NCI-H2107 treated with DMSO at 0.1 percent for 48 hours (cell line): ENCODE results near the gene LYPLAL1.
"Not testable (repeated sequence)": the region's sequence is repeated elsewhere in the genome, so short reads cannot be mapped to it uniquely, and the experiment has no call there.

ENCODE experiments used
- DNase-seq: peaks from one replicate; lab custom pipeline; 2025; ENCODE audit not compliant: unreplicated experiment; lab: John Stamatoyannopoulos, UW

LYPLAL1 gene

DNA sequence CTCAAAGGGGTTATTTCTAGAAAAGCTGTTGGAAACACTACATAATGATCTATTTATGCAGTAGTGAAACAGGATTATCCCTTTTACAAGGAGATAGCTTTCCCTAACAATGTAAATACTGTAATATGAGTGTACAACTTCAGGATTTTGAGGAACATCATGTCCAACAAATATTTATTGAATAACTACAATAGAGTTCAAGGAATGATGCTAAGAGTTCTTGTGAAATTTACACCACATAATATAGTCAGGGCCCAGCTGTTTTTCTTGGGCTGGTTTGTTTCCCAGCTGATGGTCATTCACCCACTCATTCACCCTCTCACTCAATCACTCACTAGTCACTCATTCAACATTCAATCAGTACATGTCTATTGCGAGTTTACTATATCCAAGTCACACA, 12.3 kb upstream of the LYPLAL1 start:
- DNase-seq: no peak

DNA sequence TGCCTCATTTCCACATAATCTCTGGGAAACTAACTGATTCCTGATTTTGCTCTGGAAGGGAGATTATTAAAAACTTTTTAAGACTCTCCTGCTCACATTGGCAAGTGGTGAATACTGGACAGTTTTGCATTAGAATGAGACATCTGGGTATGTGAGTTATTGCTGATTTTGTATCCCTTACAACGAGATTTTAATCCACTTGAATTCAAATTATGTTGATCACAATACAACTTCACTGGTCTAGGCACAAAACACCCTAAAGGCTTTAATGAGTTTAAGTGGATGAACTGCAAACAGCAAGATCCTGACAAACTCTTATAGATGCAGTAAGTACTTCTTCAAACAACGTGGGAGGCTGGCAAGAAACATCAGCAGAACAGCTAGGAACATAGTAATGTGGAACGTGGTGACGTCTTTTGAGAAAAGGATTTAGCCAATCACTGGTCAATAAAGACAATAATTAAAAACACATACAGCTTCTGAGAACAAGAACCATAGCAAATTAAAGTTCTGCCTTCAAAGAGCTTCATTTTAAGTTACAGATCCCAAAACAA, 10.2 kb upstream of the LYPLAL1 start:
- DNase-seq: no peak

DNA sequence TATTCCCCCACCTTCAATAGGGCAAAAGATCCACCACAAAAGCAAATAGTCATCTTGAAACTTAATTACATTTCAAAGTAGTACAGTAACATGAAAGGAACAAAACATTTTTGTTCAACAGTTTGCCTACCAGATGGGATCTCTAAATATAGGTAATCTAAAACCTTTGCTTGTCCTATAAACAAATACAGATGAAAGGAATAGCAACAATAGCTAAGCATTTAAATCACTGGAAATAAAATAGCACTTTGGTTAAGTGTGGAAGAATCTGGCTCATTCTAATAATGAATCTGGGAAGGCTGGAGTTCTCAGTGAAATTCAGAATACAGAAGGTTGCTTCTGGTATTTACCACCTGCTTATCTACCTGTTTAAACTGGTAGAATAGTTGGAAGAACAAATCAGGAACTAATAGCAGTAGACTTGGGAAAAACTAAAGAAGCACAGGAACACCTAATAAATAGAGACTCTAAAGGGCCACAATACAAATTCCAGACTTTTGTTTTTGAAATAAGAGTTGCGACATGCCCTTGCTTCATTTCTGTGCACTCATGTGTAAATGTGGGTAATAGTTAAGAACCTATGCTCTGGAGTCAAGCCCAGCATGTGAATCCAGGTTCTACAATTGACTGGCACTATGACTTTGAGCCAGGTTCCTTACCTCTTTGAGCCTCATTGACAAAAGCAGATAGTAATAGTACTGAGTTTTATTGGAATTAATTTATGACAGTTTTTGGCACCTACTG, 2.3 kb upstream of the LYPLAL1 start:
- peak; percentile 26 for DNase-seq

DNA sequence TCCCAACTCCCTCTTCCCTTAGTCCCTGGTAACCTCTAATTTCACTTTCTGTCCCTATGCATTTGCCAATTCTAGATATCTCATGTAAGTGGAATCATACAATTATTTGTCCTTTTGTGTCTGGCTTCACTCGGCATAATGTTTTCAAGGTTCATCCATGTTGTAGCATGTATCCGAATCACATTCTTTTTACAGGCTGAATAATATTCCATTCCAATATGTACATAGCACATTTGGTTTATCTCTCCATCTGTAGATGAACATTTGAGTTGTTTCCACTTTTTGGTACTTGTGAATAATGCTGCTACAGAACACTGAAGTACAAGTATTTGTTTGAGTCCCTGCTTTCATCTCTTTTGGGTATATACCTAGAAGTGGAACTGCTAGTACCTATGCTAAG, 857 bp upstream of the LYPLAL1 start:
- DNase-seq: no peak

DNA sequence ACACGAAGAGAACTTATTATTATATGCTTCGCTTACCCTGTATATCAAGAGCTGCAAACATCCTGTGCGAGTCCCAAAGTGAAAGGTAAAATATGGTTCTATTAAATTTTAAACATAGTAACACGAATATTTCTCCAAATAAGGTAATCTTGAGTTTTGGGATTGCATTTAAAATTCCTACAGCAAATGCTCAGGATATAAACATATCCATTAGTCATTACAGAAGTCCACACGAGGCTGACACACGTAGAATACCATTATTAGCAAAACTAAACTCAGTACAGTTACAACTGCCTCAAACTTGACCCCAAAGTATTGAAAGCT, 282 bp upstream of the LYPLAL1 start:
- DNase-seq: no peak

DNA sequence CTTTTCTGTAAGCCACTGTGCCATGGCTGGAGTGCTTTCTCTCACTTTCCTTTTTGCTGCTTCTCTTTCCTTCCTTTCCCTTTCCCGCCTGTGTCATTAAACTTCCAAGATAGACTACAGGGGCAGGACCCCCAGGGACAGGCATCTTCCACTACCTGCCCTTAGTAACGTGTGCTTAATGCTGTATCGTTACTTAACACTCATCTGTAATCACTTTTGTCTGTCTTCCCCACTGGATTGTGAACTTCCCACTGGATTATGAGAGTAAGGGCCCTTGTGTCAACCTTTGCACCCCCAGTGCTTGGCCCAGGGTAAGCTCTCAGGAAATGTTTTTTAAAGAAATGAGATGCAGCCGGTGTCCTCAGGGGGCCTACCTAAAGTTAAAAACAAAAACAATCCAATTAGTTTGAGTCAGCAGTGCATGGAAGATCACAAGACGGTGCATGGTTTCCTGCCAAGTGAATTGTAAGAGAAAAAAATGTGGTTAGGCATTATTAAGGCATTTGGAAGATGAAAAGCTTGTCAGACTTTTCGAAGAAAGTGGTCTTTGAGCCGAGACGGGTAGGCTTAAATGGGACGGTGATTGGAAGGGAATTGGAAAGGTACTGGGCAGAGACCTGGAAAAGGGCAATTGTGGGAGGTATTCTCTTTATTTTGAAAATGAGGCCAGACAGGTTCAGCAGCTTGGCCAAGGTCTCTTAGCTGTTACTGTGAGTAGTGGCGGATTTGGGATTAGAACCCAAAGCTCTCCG, 958 bp downstream of the LYPLAL1 start:
- DNase-seq: no peak

DNA sequence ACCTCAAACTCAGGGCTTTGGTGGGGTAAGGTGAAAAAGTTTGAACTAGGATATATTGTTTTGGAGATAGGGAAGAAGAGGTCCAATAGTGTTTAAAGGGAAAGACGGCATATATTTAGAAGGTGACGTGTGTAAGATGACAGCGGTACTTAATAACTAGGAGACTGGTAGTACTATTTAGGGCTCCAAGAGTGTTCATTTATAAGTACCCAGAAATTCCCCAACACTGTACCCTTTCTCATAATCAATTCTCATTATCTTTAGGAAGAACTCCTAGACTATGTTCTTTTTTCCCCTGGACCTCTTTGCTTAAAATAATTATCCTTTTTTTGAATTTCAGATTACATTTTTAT, 1.5 kb downstream of the LYPLAL1 start:
- DNase-seq: no peak

DNA sequence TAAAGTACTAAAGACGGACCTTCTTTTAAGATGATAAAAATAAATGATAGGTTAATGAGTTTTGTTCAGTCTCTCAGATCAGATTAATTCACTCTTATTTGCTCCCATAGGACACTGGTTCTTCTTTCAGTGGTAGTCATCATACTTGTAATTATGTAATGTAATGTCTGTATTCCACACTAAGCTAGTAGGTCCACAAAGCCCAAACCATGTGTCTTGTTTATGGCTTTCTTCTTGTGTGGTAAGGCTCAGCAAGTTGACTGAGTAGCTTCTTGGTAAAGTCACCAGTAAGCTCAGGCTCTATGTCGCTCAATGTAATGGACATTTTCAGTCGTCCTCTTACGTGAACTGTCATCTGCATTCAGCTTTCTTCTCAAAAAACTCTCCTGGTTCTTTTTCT, 2.5 kb downstream of the LYPLAL1 start:
- DNase-seq: no peak

DNA sequence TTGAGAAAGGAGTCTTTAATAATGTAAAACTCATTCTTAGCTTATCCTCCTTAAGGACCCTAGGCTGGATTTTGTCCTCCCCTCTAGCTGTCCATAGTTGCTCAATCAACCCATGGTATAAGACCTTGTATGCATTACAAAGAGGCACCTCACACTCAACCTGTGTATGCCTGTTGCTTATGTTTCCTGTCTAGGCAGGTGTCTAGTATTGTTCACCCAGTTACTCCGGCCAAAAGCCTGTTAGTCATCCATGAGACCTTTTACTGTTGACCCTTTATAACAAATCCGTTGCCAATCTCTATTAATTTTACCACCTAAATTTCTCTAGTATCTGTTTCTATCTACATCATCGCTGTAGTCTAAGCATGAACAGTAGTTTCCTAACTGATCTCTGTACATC, 3.7 kb downstream of the LYPLAL1 start:
- DNase-seq: no peak

DNA sequence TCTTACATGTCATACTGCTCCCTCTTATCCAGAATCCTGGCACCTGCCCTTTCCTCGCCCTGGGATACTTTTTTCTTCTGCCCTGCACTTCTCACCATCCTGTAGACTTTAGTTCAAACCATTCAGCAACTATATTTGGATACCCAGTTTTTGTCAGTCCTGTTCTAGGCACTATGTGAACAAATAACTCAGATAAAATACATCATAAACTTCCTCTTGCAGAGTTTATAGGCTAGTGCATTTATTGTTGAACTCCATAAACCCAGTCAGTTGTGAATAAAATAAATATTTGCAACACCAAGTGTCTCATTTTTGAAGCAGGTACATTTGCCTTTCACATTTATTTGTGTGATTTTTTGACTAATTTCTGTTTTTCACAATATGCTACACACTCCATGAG, 4.3 kb downstream of the LYPLAL1 start:
- DNase-seq: no peak

DNA sequence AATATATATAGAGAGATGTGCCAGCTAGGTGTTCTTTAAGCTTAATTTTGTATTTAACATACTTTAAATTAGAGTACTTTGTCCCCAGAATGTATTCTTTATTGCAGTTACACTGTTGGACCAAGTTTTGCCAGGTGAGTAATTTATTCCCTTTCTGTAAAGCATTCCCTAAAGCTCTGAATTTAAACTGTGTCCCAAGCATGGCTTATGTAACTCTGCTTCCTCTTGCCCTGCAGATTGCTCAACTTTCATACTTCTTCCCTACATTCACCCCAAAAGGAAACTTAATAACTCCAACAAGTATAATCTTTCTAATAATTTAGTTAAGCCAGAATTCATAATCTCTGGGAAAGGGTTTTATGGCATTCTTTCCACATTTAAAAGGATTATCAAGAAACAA, 5.6 kb downstream of the LYPLAL1 start:
- no peak for DNase-seq

DNA sequence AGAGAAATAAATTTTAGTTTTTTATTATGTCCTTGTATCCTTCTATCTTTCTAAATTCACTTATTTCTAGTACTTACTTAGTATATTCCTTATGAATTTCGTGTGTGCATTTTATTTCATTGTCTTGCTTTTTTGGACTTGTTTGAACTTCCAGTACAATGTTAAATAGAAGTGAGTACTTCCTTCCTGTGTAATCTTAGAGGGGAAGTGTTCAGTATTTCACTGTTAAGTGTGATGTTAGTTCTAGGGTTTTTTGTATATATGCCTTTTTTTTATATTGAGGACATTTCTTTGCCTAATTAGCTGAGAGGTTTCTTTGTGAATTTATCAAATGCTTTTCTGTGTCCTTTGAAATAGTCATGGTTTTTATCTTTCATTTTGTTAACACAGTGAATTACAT, 10.7 kb downstream of the LYPLAL1 start:
- no peak for DNase-seq

DNA sequence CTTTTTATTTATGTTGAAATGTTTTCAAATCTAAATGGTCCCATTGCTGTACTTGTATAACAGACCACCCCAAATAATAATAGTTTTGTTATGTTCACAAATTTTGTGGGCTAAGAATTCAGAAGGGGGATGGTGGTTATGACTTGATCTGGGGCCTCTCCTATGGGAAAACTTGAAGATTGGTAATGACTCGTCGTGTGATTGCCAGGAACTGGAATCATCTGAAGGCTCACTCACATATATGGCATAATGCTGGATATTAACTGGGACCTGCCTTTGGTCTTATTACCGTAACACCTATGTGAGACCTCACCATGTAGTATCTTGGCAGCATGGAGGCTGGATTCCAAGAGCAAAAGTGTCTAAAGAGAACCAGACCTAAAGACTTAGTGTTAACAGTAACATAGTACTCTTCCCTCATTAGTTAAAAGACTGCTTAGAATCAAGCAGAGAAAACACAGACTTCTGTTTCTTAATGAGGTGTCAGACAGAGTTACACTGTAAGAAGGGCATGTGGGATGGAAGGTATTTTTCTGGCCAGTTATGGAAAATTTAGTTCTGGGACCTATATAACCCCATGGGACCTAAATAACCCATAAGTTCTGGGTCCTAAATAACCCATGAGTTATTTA, 11.9 kb downstream of the LYPLAL1 start:
- DNase-seq: no peak

DNA sequence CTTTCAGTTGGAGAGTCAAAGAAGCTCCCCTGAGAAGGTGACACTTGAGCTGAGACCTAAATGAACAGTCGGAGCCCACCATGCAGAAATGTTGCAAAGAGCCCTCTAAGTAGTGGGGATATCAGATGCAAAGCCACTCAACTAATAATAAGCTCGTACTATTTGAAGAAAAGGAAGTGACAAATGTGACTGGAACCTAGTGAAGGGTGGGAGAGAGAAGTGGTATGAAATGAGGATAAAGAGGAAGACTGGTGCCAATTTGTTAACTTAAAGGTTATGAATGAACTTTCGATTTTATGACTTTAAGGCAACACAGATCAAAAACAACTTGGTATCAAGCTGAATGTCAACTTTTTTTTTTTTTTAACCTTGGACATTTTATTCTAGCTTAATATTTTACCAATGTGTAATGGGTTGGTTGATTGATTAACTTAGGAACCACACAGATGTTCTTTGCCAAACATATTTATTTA, 14.7 kb downstream of the LYPLAL1 start:
- DNase-seq: no peak

DNA sequence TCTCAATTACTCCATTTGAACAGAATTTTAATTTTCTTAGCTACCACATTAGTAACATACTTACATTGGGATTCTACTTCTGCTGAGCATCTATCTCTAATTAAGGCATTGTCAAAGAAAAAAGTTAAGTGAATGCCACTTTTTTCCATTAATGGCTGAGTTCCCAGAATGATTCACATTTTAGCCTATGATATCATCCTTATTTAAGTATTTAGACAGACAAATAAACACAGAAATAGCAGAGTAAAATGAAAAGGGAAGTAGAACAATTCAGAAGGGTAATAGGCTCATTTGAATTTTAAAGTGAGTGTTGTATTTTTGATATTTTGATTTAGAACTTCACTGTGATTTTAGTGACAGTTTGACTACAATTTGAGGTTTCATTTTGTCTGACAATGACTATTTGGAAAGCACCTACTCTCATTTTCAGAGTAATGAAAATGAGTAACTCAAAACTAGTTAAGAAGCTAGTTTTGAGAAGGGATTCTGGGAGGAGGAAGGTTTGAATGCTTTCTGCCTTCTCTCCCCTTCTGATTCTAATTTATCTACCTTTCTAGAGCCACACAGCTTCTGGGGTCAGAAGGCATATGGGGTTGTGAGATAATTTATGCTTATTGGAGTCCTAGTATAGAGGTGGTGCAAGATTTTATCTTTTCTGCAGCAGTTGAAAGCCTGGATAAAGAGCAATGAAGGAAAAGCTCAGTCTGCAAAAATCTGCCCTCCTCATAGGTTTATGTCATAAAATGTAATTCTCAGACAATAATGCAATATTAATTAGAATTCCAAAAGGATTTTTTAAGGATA, 15.5 kb downstream of the LYPLAL1 start:
- no peak for DNase-seq

DNA sequence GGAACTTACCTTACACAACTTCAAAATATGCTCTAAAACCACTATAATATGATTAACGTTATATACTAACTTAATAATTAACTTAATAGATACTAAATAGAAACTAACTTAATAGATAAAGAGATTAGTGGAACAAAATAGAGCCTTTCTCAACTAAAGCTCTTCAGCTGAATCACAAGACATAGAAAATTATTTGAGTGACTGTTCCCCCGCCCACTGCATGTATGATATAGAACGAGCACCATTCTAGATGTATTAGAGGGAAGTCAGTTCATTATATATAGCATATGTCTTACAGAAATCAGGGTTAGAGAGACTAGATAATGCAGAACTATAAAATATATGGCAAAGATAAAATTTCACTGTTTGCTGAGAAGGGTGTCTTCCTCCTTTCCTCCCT, 16.3 kb downstream of the LYPLAL1 start:
- no peak for DNase-seq

DNA sequence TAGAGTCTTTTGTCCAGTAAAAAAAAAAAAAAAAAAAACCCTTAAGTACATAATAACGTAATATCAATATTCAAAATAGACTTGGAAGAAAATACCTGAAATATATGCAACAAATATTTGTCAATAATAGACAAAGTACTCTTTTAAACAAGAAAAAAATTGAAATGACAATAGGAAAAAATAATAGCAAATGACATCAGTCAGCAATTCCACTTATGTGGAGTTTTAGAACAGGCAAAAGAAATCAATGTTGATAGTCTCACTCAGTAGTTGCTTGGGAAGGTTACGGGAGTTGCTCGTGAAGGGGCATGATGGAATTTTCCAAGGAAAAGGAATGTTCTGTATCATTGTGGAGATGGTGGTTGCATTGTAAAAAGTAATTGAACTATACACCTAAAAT, 16.9 kb downstream of the LYPLAL1 start:
- no peak for DNase-seq

DNA sequence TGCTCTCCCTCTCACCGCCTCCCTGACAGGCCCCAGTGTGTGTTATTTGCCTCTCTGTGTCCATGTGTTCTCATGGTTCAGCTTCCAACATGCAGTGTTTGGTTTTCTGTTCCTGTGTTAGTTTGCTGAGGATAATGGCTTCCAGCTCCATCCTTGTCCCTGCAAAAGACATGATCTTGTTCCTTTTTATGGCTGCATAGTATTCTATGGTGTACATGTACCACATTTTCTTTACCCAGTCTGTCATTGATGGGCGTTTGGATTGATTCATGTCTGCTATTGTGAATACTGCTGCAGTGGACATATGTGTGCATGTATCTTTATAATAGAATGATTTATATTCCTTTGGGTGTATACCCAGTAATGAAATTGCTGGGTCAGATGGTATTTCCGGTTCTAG, 22.2 kb downstream of the LYPLAL1 start:
- DNase-seq: not testable (repeated sequence)

DNA sequence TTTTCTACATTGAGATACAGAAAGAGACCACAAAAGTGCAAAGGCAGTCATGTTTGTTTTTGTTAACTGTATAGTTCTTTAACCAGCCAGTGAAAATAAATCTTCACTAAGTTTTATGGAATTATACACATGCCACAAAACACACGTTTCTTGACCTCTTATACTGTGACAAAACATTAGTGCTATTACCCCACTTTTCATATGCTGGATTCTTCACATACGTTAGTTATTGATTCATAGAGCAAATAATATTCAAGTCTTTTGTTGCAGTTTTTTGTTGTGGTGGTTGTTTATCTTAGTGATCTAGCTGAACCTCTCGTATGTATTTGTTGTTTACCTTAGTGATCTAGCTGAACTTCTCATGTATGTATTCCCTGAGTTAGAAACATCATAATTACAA, 28.0 kb downstream of the LYPLAL1 start:
- no peak for DNase-seq

DNA sequence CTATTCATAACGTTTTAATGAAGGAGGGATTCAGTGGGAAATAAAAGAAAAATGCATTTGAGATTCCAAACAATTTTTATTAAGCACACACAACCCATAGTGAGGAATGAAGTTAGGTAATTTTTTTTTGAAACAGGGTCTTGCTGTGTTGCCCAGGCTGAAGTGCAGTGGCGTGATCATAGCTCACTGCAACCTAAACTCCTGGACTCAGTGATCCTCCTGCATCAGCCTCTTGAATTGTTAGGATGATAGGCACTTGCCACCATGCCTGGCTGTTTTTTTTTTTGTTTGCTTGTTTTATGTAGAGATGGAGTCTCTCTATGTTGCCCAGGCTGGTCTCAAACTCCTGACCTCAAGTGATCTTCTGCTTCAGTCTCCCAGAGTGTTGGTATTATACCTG, 28.9 kb downstream of the LYPLAL1 start:
- no peak for DNase-seq

DNA sequence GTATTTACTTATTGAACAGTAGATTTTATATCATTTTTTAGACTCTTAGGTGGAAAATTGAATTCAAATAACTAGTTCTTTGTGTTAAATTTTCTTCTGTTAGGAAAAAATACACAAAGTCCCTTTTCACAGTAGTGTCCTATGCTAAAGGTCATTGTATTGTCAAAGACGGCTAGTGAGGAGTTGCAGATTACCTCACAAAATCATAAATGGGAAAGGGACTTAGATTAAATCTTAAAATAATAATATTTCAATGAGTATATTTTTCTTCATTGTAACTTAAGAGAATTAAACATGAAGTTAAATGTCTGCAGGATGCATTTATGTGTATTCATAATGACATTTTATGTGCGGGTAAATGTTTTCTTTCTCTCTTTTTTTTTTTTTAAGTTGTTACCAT, 32.7 kb downstream of the LYPLAL1 start:
- DNase-seq: no peak
